Stimulated activated naive CD4-positive, alpha-beta T cell treated with Interleukin-2 at 50 U/mL for 16 hours (primary cell): Measurements from ENCODE around the gene CST5.
"Not testable (repeated sequence)": the region's sequence is repeated elsewhere in the genome, so short reads cannot be mapped to it uniquely, and the experiment has no call there.

ENCODE experiments used
- DNase-seq: peaks from one replicate; lab custom pipeline; 2025; lab: John Stamatoyannopoulos, UW

CST5 gene

DNA sequence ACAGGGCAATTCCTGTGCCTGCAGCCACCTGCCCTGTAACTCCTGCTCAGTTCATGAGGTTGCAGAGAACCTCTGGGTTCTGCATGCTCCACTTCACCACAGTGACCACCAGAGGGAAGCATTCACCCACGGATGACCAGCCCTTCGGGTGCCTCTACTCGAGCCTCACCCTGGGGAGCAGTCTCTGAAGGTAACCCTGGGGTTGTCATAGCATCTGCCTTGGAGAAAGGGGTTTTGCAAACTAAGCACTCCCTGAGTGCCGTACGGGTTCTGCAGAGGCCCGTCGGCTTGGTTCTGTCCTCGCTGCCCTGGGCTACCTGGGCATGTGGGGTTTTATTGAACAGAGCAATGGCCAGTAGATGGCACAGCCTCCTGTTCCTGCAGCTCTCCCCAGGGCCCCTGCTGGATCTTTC, 10.2 kb upstream of the CST5 start:
- peak; percentile 41 for DNase-seq

- DNase-seq: no peak
Observed at GRCh38 chr20:23887856-23888255, 8.3 kb upstream of the CST5 start.

- DNase-seq: no peak
Observed at GRCh38 chr20:23884771-23885162, 5.2 kb upstream of the CST5 start.

GRCh38 chr20:23884136-23884770, 4.7 kb upstream of the CST5 start:
- no peak for DNase-seq

DNA sequence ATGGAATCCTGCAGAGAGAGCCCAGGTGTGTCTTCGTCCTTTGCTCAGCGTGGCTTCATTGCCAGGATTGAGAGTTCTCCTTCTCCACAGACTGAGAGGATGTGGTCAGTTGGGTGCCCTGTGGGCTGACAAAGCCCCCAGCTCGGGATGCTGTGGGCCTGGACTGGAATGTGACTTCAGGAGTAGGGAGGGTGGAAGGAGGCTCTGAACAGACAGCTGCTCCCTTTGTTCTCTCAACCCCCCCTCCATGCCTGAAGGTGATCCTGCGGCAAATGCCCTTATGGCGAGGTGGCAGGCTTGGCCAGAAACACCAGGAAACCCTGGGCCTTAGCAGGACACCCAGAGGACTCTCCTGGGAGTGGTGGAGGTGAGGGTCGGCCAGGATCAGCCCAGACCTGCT, 1.8 kb upstream of the CST5 start:
- no peak for DNase-seq

- DNase-seq: no peak
Observed at GRCh38 chr20:23880417-23880816, 869 bp upstream of the CST5 start.

GRCh38 chr20:23879811-23880374, 345 bp upstream of the CST5 start:
- DNase-seq: no peak

DNA sequence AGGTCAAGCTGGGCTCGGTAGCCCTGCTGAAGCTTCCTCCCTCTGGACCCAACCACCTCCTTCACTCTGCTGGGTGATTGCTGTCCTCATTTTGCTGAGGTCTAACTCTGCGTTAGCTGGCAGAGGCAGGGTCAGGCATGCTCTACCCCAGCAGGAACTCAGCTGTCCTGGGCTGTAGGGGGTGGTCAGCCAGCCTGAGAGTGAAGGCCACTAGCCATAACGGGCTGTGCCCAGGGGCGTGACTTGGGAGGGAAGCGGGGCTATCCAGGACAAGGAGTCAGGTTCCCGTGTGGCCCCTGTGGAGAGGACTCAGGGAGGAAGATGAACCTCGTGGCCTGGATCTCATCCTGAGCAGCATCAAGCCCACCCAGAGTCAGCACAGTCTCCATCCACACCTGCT, 761 bp downstream of the CST5 start:
- no peak for DNase-seq

GRCh38 chr20:23878016-23878542, 1.5 kb downstream of the CST5 start:
- DNase-seq: not testable (repeated sequence)

DNA sequence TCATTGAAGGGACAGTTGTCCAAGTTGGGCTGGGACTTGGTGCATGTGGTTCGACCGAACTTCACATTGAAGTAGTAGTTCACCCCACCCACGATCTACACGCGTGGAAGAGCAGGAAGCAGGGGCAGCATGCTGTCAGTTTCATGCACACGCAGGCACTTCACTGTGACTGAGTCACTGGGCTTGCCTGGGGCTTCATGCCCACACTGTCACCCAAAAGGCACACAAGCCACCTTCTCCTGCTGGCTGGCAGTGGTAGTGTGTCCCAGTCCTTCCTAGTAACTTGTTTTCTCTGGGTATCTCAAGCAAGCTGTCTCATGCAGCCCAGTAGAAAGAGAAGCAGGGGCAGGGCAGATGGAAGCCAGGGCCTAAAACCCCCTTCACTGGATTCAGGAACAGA, 2.0 kb downstream of the CST5 start:
- DNase-seq: no peak

DNA sequence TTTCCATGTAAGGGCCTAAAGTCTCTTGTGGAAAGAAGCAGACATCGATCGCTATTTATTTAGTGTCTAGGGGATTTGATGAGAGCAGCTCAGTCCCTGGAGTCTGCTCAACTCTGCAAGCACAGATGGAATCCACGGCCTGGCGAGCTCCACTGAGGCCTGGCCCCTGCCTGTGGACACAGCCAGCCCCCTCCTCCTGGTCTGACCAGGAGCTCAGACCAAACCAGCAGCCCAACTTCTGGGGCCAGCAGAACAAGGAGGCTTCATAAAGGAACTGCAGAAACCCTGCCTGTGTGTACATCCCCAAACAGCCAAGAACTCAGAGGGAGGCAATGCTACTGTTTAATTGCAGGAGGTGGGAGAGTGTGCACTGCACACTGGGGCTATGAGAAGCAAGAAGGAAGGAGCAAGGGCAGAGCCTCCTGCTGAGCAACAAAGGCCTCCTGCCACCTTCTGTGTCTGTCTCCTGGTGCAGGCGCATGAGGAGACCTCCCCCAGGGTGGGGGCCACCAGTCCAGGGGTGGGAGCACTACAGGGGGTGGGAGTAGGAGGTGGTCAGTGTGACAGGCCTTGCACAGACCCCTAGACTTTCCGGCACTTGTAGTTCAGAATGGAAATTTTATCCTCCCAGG, 3.8 kb downstream of the CST5 start:
- DNase-seq: no peak

- DNase-seq: no peak
Observed at GRCh38 chr20:23874747-23875146, 4.8 kb downstream of the CST5 start.

GRCh38 chr20:23873370-23874015, 6.1 kb downstream of the CST5 start:
- no peak for DNase-seq

GRCh38 chr20:23872065-23872464, 7.5 kb downstream of the CST5 start:
- DNase-seq: no peak

GRCh38 chr20:23870461-23870860, 9.1 kb downstream of the CST5 start:
- DNase-seq: no peak

GRCh38 chr20:23869520-23869919, 10.0 kb downstream of the CST5 start:
- no peak for DNase-seq

GRCh38 chr20:23868321-23868720, 11.2 kb downstream of the CST5 start:
- DNase-seq: no peak

DNA sequence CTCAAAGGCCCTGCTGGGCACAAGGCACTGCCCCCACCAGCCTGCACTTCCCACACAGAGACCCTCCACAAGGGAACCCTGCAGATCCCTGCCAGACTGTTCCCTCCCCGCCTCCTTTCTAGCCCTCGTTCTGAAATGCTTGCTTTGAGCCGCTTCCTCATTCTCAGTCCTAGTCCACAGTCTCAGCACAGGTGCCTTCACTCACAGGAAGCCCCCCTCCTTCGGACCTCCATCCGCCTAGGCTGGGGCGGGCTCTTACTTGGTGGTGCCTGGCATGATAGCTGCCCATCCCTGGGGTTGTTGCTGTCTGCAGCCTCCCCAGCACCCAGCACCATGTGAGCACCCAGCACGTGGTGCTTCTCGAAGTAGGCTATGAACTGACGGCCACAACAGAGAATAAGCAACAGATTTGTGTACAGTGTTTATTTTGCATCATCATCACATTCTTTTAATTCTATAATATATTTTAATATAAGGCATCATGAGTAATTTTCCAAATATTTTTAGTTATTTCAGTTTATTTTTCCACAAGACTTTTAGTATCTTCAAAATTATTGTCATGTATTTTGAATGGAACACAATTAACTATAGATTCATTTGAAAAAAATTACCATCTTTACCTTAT, 12.3 kb downstream of the CST5 start:
- no peak for DNase-seq

DNA sequence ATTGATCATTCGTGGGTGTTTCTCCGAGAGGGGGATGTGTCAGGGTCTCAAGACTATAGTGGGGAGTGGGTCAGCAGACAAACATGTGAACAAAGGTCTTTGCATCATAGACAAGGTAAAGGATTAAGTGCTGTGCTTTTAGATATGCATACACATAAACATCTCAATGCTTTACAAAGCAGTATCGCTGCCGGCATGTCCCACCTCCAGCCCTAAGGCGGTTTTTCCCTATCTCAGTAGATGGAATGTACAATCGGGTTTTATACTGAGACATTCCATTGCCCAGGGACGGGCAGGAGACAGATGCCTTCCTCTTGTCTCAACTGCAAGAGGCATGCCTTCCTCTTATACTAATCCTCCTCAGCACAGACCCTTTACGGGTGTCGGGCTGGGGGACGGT, 18.8 kb downstream of the CST5 start:
- not testable (repeated sequence) for DNase-seq

DNA sequence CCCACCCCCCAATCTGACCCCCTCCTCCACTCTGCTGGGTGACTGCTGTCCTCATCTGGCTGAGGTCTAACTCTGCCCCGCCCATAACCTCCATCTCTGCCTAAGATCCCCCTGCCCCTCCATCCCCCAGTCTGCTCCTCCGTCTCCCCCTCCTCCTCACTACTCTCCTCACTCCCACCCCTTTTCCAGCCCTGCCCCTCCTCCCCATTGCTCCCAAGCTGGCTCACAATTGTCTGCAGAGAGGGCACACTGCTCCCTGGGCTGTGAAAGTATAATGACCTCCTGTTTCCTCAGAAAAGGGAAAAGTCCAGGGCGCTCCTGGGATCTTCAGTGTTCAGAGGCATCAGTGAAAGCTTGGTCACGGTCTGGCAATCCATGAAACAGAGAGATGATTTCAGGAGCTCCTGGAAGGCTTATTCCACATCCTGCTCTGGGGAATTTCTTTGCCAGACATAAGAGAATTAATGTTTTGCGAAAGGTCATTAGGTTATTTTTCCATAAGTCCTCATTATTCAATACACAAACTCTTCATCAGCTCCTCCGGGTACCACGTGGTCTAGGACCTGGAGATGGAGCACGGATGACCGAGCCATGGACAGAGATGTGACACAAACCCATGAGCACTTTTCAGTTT, 21.5 kb downstream of the CST5 start:
- no peak for DNase-seq

DNA sequence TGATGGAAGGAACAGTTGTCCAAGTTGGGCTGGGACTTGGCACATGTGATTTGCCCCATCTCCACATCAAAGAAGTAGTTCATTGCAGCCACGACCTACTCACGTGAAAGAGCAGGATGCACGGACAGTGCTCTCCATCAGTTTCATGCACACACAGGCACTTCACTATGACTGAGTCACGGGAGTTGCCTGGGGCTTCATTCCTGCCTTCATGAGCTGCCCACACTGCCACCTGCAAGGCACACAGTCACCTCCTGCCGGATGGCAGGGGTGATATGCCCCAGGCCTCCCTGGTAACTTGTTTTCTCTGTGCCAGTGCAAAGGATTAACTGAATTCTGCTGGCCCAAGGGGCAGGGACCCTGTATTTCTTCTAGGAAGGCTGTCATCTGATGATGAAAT, 22.8 kb downstream of the CST5 start:
- DNase-seq: no peak

- DNase-seq: no peak
Observed at GRCh38 chr20:23856226-23856625, 23.3 kb downstream of the CST5 start.
